ENCODE results near the gene CDKN2C.

GRCh38 chr1:50971748-50972305 lies 1.8 kb downstream of the CDKN2C start:
- TF ChIP-seq POLR2A (IDR thresholded peaks at IDR 0.05) (no peak), CTCF (IDR thresholded peaks at IDR 0.05) (no peak)
